SU-DHL-6 (cell line): ENCODE measurements around the gene CD72.

Experiments used
- H2AFZ ChIP-seq: fragments of 200-600 bp; sonication (generic); 2 replicates; pipeline ENCODE4 v1.6.1; 2014; ENCODE audit warnings: low read depth, mild to moderate bottlenecking, moderate library complexity, mixed read lengths, antibody characterized with exemption, low read length; ENCODE audit not compliant: severe bottlenecking
- H3F3A ChIP-seq: fragments of 200-600 bp; shearing (Covaris generic); 2 replicates; pipeline ENCODE4 v1.6.0; 2016; ENCODE audit warnings: antibody characterized with exemption, mild to moderate bottlenecking; ENCODE audit not compliant: insufficient read depth
- H3K27ac ChIP-seq: fragments of 200-600 bp; sonication (generic); 2 replicates; pipeline ENCODE4 v1.5.1; 2016; ENCODE audit warnings: low read depth, mild to moderate bottlenecking, low read length, moderate library complexity, mixed read lengths
- H3K27me3 ChIP-seq: fragments of 200-600 bp; sonication (generic), shearing (Covaris generic); 2 replicates; pipeline ENCODE4 v1.6.0; 2014; ENCODE audit warnings: mild to moderate bottlenecking, low read length
- H3K36me3 ChIP-seq: fragments of 200-600 bp; sonication (generic); 2 replicates; pipeline ENCODE4 v1.6.1; 2014; ENCODE audit warnings: mild to moderate bottlenecking, low read length, mixed read lengths
- H3K4me2 ChIP-seq: fragments of 300-600, 200-600 bp; shearing (Covaris generic), sonication (generic); 2 replicates; pipeline ENCODE4 v1.6.0; 2014; ENCODE audit warnings: low read length, low read depth, mild to moderate bottlenecking; ENCODE audit not compliant: poor library complexity, severe bottlenecking
- H3K4me3 ChIP-seq: fragments of 200-600 bp; sonication (generic); 2 replicates; pipeline ENCODE4 v1.5.1; 2014; ENCODE audit warnings: antibody characterized with exemption, low read length, mild to moderate bottlenecking, mixed read lengths; ENCODE audit not compliant: insufficient read depth, poor library complexity, severe bottlenecking
- H3K79me2 ChIP-seq: fragments of 200-600 bp; sonication (generic); 2 replicates; pipeline ENCODE4 v1.6.1; 2014; ENCODE audit warnings: mild to moderate bottlenecking, low read length, moderate library complexity; ENCODE audit not compliant: insufficient read depth
- H3K9ac ChIP-seq: fragments of 200-600 bp; sonication (generic); 2 replicates; pipeline ENCODE4 v1.7.0; 2014; ENCODE audit warnings: mild to moderate bottlenecking, low read length
- H3K9me2 ChIP-seq: fragments of 200-600 bp; sonication (generic); replicated peaks from 2 replicates; pipeline ENCODE4 v1.6.1; 2014; ENCODE audit warnings: low read length; ENCODE audit not compliant: insufficient read depth
- H3K9me3 ChIP-seq: fragments of 200-600 bp; sonication (generic); 2 replicates; pipeline ENCODE4 v1.6.1; 2014; ENCODE audit warnings: low read length, mixed read lengths; ENCODE audit not compliant: insufficient read depth
- H4K20me1 ChIP-seq: fragments of 200-600 bp; sonication (generic); 2 replicates; pipeline ENCODE4 v1.6.1; 2014; ENCODE audit warnings: low read depth, mild to moderate bottlenecking, antibody characterized with exemption, low read length, moderate library complexity, mixed read lengths
- EZH2phosphoT487 ChIP-seq: fragments of 200-600 bp; sonication (generic), shearing (Covaris generic); conservative IDR thresholded peaks from 2 replicates; pipeline ENCODE4 v1.6.1; 2018; ENCODE audit warnings: mild to moderate bottlenecking, antibody characterized with exemption, low read length, moderate library complexity, mixed read lengths
- TF ChIP-seq, protein P1 (sequence below): fragments of 200-600 bp; sonication (generic); IDR thresholded peaks from one replicate; pipeline ENCODE4 v1.5.1; 2017; ENCODE audit warnings: antibody characterized with exemption, mild to moderate bottlenecking, low read length, moderate library complexity; ENCODE audit not compliant: insufficient read depth, poor library complexity, severe bottlenecking

CD72 gene

DNA sequence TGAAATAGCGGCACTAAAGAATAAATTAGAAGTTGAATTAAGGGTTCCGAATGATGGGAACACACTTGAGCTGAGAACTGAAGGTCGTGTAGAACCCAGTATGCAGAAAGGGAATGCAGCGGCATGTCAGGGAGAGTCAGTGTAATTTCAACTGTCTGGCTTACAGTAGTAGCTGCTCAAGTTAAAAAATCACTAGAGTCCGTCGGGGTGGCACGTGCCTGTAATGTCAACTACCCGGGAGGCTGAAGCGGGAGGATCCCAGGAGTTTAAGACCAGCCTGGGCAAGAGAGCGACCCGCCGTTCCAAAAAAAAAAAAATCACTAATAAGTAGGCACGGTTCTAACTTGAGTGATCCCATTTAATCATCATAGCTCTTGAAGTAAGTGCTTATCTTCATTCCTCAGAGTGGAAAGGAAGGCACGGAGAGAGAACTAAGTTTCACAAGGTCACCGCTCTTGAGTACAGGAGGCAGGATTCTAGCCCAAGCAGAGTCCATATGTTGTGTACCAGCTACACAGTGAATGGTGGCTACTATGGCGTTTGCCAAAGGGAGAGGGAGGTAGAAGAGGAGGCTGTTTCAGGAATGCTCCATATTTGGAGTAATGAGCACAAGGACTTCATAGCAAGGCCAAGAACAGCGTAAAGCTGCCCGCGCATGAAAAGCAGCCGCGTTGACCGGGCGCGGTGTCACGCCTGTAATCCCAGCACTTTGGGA lies 38.8 kb upstream of the CD72 start:
- Histone ChIP-seq H4K20me1 (no peaks in the 10 kb centered on the region), H3F3A (peaks cover 33% of the 10 kb centered on the region), H3K36me3 (no peaks in the 10 kb centered on the region), H3K27me3 (no peaks in the 10 kb centered on the region), H2AFZ (no peak overlapping the region), H3K4me2 (peak overlapping the region; percentile 67), H3K9me2 (no peaks in the 10 kb centered on the region), H3K4me3 (peak overlapping the region; percentile 9), H3K9me3 (no peaks in the 10 kb centered on the region), H3K79me2 (peaks cover 5% of the 10 kb centered on the region; the same call in 1 of the 2 replicates), H3K27ac (no peak overlapping the region), H3K9ac (peak overlapping the region; percentile 65; the same call in 1 of the 2 replicates)
- no peak for TF ChIP-seq EZH2phosphoT487
- TF ChIP-seq, protein P1, sequence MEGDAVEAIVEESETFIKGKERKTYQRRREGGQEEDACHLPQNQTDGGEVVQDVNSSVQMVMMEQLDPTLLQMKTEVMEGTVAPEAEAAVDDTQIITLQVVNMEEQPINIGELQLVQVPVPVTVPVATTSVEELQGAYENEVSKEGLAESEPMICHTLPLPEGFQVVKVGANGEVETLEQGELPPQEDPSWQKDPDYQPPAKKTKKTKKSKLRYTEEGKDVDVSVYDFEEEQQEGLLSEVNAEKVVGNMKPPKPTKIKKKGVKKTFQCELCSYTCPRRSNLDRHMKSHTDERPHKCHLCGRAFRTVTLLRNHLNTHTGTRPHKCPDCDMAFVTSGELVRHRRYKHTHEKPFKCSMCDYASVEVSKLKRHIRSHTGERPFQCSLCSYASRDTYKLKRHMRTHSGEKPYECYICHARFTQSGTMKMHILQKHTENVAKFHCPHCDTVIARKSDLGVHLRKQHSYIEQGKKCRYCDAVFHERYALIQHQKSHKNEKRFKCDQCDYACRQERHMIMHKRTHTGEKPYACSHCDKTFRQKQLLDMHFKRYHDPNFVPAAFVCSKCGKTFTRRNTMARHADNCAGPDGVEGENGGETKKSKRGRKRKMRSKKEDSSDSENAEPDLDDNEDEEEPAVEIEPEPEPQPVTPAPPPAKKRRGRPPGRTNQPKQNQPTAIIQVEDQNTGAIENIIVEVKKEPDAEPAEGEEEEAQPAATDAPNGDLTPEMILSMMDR, result no peak

DNA sequence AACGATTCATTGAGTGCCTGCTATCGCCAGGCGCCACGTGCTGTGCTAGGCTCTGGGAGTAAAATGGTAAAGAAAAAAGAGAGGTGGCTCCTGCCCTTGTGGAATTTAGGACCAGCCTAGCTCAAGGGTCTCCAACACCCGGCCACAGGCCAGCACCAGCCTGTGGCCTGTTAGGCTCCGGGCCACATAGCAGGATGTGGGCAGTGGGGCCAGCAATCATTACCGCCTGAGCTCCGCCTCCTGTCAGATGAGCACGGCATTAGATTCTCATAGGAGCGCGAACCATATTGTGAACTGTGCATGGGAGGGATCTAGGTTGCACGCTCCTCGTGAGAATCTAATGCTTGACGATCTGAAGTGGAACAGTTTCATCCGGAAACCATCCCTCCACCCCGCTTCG lies 38.1 kb upstream of the CD72 start:
- peaks cover 5% of the 10 kb centered on the region; the same call in 1 of the 2 replicates for H3K79me2 ChIP-seq
- H3K27me3 ChIP-seq, result no peaks in the 10 kb centered on the region
- no peaks in the 10 kb centered on the region for H4K20me1 ChIP-seq
- peaks cover 37% of the 10 kb centered on the region for H3F3A ChIP-seq
- no peak overlapping the region for H2AFZ ChIP-seq
- no peak overlapping the region for H3K9ac ChIP-seq
- no peak for TF ChIP-seq EZH2phosphoT487
- TF ChIP-seq, protein P1, result no peak
- no peaks in the 10 kb centered on the region for H3K9me2 ChIP-seq
- no peaks in the 10 kb centered on the region for H3K36me3 ChIP-seq
- no peak overlapping the region for H3K4me2 ChIP-seq
- no peak overlapping the region for H3K4me3 ChIP-seq
- H3K27ac ChIP-seq, result no peak overlapping the region
- H3K9me3 ChIP-seq, result no peaks in the 10 kb centered on the region

DNA sequence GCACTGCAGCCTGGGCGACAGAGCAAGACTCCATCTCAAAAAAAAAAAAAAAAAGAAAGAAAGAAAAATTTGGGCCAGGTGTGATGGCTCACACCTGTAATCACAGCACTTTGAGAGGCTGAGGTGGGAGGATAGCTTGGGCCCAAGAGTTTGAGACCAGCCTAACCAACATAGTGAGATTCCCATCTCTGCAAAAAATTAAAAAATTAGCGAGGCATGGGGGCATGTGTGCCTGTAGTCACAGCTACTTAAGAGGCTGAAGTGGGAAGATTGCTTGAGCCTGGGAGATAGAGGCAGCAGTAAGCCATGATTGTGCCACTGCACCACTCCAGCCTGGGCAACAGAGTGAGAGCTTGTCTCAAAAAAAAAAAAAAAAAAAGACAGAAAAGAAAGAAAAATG lies 35.4 kb upstream of the CD72 start:
- H3K9me2 ChIP-seq, result no peaks in the 10 kb centered on the region
- H3K9ac ChIP-seq, result no peak overlapping the region
- peaks cover 37% of the 10 kb centered on the region for H3F3A ChIP-seq
- H2AFZ ChIP-seq, result no peak overlapping the region
- no peak overlapping the region for H3K4me3 ChIP-seq
- no peak overlapping the region for H3K27ac ChIP-seq
- TF ChIP-seq EZH2phosphoT487, result no peak
- TF ChIP-seq, protein P1, result no peak
- H3K79me2 ChIP-seq, result peaks cover 10% of the 10 kb centered on the region
- no peaks in the 10 kb centered on the region for H3K9me3 ChIP-seq
- H3K4me2 ChIP-seq, result no peak overlapping the region
- H4K20me1 ChIP-seq, result no peaks in the 10 kb centered on the region
- H3K27me3 ChIP-seq, result no peaks in the 10 kb centered on the region
- H3K36me3 ChIP-seq, result no peaks in the 10 kb centered on the region
